HCT116 (cell line): Measurements from ENCODE around the gene HYI. TPM values are rescaled to one million over a fixed set of nuclear protein-coding genes. Genes with fewer than 3 reads are reported as not detected.

ENCODE experiments used
- ATAC-seq: fragments of 200-7000 bp; cut with Tn5 transposase; 2 replicates; pipeline ENCODE4 v1.9.1; 2020; ENCODE audit warnings: mild to moderate bottlenecking, moderate library complexity
- BruUV-seq: library from RNA; stranded (reverse); fragments of 400-500 nt; replicated peaks from 2 replicates; lab custom pipeline; 2021; lab: Mats Ljungman, UMichigan
- CTCF ChIA-PET: fragments of 300-600 bp; sonication (Branson Sonifier 250); formaldehyde crosslinking; loops from one replicate; lab custom pipeline; 2021; ENCODE audit warnings: antibody characterized with exemption; lab: Charles Lee
- POLR2A ChIA-PET: fragments of 300-600, 350-600 bp; sonication (Branson Sonifier 250); formaldehyde crosslinking; loops from one replicate; lab custom pipeline; 2021; ENCODE audit warnings: antibody characterized with exemption; lab: Charles Lee
- RAD21 ChIA-PET, 2 experiments: fragments of 300-600 bp; sonication (Branson Sonifier 250); formaldehyde crosslinking; loops; one replicate each; lab custom pipeline; 2023; ENCODE audit warnings: low total read pairs in 2 of 2; ENCODE audit not compliant: uncharacterized antibody in 2 of 2, unreplicated experiment in 2 of 2, low non-redundant PET in 1 of 2; lab: Charles Lee
- DNase-seq: peaks from one replicate; pipeline ENCODE4 v3.0.0-alpha.2; 2010; ENCODE audit warnings: low read depth, low spot score
- H2AFZ ChIP-seq: fragments of 200-600 bp; shearing (Covaris generic), sonication (generic); 2 replicates; pipeline ENCODE4 v1.6.1; 2017; ENCODE audit warnings: low read depth, mixed run types, mixed read lengths, antibody characterized with exemption, low read length; ENCODE audit not compliant: poor library complexity, severe bottlenecking
- H3K27ac ChIP-seq: 2 replicates; pipeline ENCODE4 v1.5.1; 2012; ENCODE audit warnings: low read depth, low read length
- H3K27me3 ChIP-seq: fragments of 200-600 bp; sonication (generic); 2 replicates; pipeline ENCODE4 v1.6.1; 2016; ENCODE audit warnings: mixed run types, low read length, mixed read lengths; ENCODE audit not compliant: insufficient read depth
- H3K36me3 ChIP-seq, 2 experiments: fragments of 200-500 bp in 1 of 2; fragments of 200-600 bp in 1 of 2; sonication (Bioruptor generic) in 1 of 2; sonication (generic) in 1 of 2; 2 replicates each; pipeline versions ENCODE4 v1.5.1 to v1.6.1; 2014 to 2016; ENCODE audit warnings: low read length in 2 of 2, inconsistent platforms in 1 of 2, mixed read lengths in 1 of 2, mixed run types in 1 of 2; ENCODE audit not compliant: insufficient read depth in 2 of 2, control insufficient read depth in 1 of 2
- H3K4me1 ChIP-seq, 2 experiments: fragments of 200-600 bp in 1 of 2; sonication (generic) in 1 of 2; 2 replicates each; pipeline versions ENCODE4 v1.5.1 to v1.6.1; 2012 to 2017; ENCODE audit warnings: low read length in 2 of 2, inconsistent platforms in 1 of 2, mild to moderate bottlenecking in 1 of 2, mixed read lengths in 1 of 2, mixed run types in 1 of 2, moderate library complexity in 1 of 2; ENCODE audit not compliant: insufficient read depth in 2 of 2, control insufficient read depth in 1 of 2
- H3K4me2 ChIP-seq: fragments of 200-600 bp; sonication (generic); 2 replicates; pipeline ENCODE4 v1.6.1; 2017; ENCODE audit warnings: mixed run types, low read length, mixed read lengths
- H3K4me3 ChIP-seq, 2 experiments: fragments of 200-600 bp in 1 of 2; sonication (generic) in 1 of 2; replicated peaks in 1 of 2; 2 replicates each; pipeline ENCODE4 v1.5.1; 2011 to 2016; ENCODE audit warnings: low read length in 2 of 2, control low read depth in 1 of 2, low read depth in 1 of 2, mild to moderate bottlenecking in 1 of 2, mixed read lengths in 1 of 2, mixed run types in 1 of 2
- H3K79me2 ChIP-seq: fragments of 200-600 bp; sonication (generic); 2 replicates; pipeline ENCODE4 v1.6.1; 2017; ENCODE audit warnings: mild to moderate bottlenecking, mixed run types, low read length, moderate library complexity, mixed read lengths; ENCODE audit not compliant: insufficient read depth
- H3K9ac ChIP-seq: fragments of 200-600 bp; sonication (generic); 2 replicates; pipeline ENCODE4 v1.6.1; 2016; ENCODE audit warnings: low read length, mixed read lengths
- H3K9me2 ChIP-seq: fragments of 200-600 bp; sonication (generic), shearing (Covaris generic); 2 replicates; pipeline ENCODE4 v1.6.1; 2017; ENCODE audit warnings: mixed run types, mild to moderate bottlenecking, moderate library complexity; ENCODE audit not compliant: insufficient read depth
- H3K9me3 ChIP-seq, 2 experiments: fragments of 200-500 bp in 1 of 2; fragments of 200-600 bp in 1 of 2; sonication (Bioruptor generic) in 1 of 2; sonication (generic) in 1 of 2; 2 replicates each; pipeline ENCODE4 v1.6.1; 2014 to 2017; ENCODE audit warnings: low read length in 2 of 2, mixed read lengths in 2 of 2, inconsistent platforms in 1 of 2, low read depth in 1 of 2, mild to moderate bottlenecking in 1 of 2, mixed run types in 1 of 2, moderate library complexity in 1 of 2; ENCODE audit not compliant: control insufficient read depth in 1 of 2, insufficient read depth in 1 of 2
- H4K20me1 ChIP-seq: fragments of 200-600 bp; sonication (generic), shearing (Covaris generic); 2 replicates; pipeline ENCODE4 v1.6.1; 2017; ENCODE audit warnings: mixed run types, mild to moderate bottlenecking, moderate library complexity; ENCODE audit not compliant: insufficient read depth
- ATF3 ChIP-seq: IDR thresholded peaks from 2 replicates; pipeline ENCODE4 v1.6.1; 2012
- CBX3 ChIP-seq: IDR thresholded peaks from 2 replicates; pipeline ENCODE4 v1.6.1; 2012; ENCODE audit warnings: low read depth
- CTCF ChIP-seq, 3 experiments: fragments of 200-600 bp in 1 of 3; sonication (generic) in 1 of 3; IDR thresholded peaks in 2 of 3; conservative IDR thresholded peaks in 1 of 3; 2 replicates each; pipeline ENCODE4 v1.5.1; 2012 to 2017; ENCODE audit warnings: low read depth in 2 of 3, low read length in 2 of 3, antibody characterized with exemption in 1 of 3, borderline replicate concordance in 1 of 3, control low read depth in 1 of 3, mild to moderate bottlenecking in 1 of 3, mixed read lengths in 1 of 3, mixed run types in 1 of 3, moderate library complexity in 1 of 3; ENCODE audit not compliant: insufficient read depth in 1 of 3
- EGR1 ChIP-seq: IDR thresholded peaks from 2 replicates; pipeline ENCODE4 v1.6.1; 2012; ENCODE audit warnings: low read depth
- FOSL1 ChIP-seq: IDR thresholded peaks from 2 replicates; pipeline ENCODE4 v1.6.1; 2012; ENCODE audit warnings: low read depth
- JUND ChIP-seq: IDR thresholded peaks from 2 replicates; pipeline ENCODE4 v1.6.1; 2012
- SIN3A ChIP-seq: IDR thresholded peaks from 2 replicates; pipeline ENCODE4 v1.6.1; 2012; ENCODE audit warnings: low read depth
- TCF7L2 ChIP-seq: IDR thresholded peaks from 2 replicates; pipeline ENCODE4 v1.7.0; 2011; ENCODE audit warnings: borderline replicate concordance, inconsistent platforms; ENCODE audit not compliant: insufficient read depth, insufficient read length; ENCODE audit errors: extremely low read depth
- YY1 ChIP-seq: IDR thresholded peaks from 2 replicates; pipeline ENCODE4 v1.6.1; 2011; ENCODE audit warnings: low read length, low read depth, moderate library complexity, mild to moderate bottlenecking; ENCODE audit not compliant: insufficient replicate concordance; ENCODE audit errors: extremely low read depth
- ZBTB33 ChIP-seq: IDR thresholded peaks from 2 replicates; pipeline ENCODE4 v1.6.1; 2011; ENCODE audit warnings: mild to moderate bottlenecking, low read length, moderate library complexity; ENCODE audit not compliant: insufficient replicate concordance; ENCODE audit errors: extremely low read depth
- ZNF274 ChIP-seq: fragments of 200-500 bp; sonication (Bioruptor generic); IDR thresholded peaks from 2 replicates; pipeline ENCODE4 v1.6.1; 2014; ENCODE audit warnings: mild to moderate bottlenecking, low read depth, low read length, inconsistent platforms
- intact Hi-C: fragments of 100-400 bp; cut with micrococcal nuclease; formaldehyde crosslinking; loops from 2 replicates; pipeline ENCODE4 v1.10.0; 2022
- total RNA-seq: library from RNA; stranded (reverse); gene quantifications from one replicate; pipeline ENCODE4 v1.2.1, GENCODE V29; 2021; ENCODE audit not compliant: unreplicated experiment

Gene HYI
- total RNA-seq, 1 experiment from 2014 or later = 13.9 TPM

- Histone ChIP-seq H3K4me3 (no peak overlapping the region), H3K4me1 (peaks cover 0 to 7% of the 10 kb centered on the region in 2 experiments; a peak in 2 of 4 replicates), H2AFZ (no peak overlapping the region), H3K9me3 (no peaks in the 10 kb centered on the region), H3K4me2 (no peak overlapping the region), H3K79me2 (no peaks in the 10 kb centered on the region), H3K9ac (no peak overlapping the region), H4K20me1 (no peaks in the 10 kb centered on the region), H3K27ac (no peak overlapping the region), H3K27me3 (no peaks in the 10 kb centered on the region), H3K36me3 (peaks cover 0 to 3% of the 10 kb centered on the region in 2 experiments; a peak in 1 of 4 replicates), H3K9me2 (no peaks in the 10 kb centered on the region)
- DNase-seq (no peak), ATAC-seq (no peak)
- ChIA-PET POLR2A (no interaction called here), RAD21 (no interaction called here), CTCF (no interaction called here)
- BruUV-seq = no TSS peak
- TF ChIP-seq ATF3 (no peak), JUND (no peak), YY1 (no peak), ZNF274 (no peak), ZBTB33 (no peak), SIN3A (no peak), EGR1 (no peak), FOSL1 (no peak), CBX3 (no peak), CTCF (IDR thresholded peaks at IDR 0.05 in 2 of 3, conservative IDR thresholded peaks at IDR 0.05 in 1 of 3; ENCODE audit: borderline replicate concordance in 1 of 3, insufficient read depth in 1 of 3, low read depth in 2 of 3, low read length in 2 of 3) (no peak), TCF7L2 (no peak)
- intact Hi-C loops = no loop called here
Measured at GRCh38 chr1:43440358-43440757, 13.4 kb downstream of the HYI start.
